Glomerular visceral epithelial cell (primary cell): ENCODE data around the gene NINJ2.
A peak's percentile ranks its signal among the peaks of the same experiment; 100 is the strongest.
"Not testable (repeated sequence)": the region's sequence is repeated elsewhere in the genome, so short reads cannot be mapped to it uniquely, and the experiment has no call there.

ENCODE experiments used
- DNase-seq: peaks from one replicate; pipeline ENCODE4 v3.0.0-alpha.2; 2016; ENCODE audit errors: extremely low spot score

Gene NINJ2

DNA sequence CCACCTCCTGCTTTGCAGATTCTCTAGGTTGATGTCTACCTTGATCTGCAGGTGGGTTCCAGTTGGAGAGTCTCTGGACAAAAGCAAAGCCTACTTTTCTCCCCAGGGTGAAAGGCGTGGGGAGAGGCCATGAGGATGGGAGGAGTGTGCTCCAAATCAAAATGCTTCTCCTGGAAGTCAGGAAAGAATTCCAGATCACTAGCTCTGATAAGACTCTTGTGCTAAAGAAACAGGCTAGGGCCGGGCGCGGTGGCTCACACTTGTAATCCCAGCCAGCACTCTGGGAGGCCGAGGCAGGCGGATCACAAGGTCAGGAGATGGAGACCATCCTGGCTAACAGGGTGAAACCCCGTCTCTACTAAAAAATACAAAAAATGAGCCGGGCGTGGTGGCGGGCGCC is 21.9 kb downstream of the NINJ2 start:
- DNase-seq = not testable (repeated sequence)

DNA sequence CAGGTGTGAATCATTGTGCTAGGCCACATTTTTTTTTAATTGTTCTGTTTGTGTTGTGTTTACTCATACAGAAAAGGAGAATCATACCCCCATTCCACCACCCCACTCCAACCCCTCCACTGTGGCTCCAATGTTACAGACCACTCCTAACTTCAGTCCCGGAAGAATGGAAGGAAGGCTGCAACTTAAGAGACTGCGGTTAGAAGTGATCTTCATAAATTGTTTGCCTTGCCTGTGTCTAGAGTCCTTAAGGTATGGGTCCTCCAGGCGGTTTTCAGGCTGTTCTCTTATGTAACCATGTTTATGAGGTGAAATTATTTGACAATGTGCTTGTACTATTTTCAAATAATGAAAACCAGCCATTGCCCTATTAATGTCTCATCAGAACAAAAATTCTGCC is 22.5 kb downstream of the NINJ2 start:
- no peak for DNase-seq

DNA sequence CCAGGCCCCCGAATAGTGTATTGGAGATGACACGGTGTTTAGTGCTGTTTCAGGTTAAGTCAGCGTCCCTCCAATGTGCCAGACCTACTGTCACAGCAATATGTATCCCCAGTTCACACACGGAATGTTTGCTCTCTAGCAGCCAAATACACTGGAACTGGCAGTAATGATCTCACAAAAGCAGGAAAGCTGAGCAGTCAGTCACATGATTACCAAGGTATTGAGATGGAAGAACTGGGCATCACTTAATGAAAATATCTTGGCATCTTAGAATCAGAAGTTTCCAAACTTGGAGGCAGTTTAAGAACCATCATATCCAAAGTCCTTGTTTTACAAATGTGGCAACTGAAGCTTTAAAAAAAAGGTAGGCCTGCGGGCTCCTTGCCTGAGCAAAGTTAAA is 23.3 kb downstream of the NINJ2 start:
- no peak for DNase-seq

DNA sequence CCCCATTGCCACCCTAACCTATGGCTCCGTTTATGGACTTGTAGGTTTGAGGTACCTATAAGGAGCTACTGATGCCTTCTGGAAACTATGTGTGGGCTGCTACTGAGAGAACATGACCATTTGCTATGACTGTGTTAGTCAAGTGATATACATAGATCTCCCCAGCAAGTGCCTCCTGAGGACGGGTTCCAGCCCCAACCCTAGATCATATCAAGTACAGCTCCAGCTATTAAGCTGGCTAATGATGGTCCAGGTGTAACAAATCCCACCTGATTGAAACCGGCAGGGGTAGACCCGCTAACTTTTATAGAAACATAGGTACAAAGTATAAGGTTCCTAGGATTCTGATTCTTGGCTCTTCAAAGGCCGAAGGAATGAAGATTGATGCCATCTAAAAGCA is 23.7 kb downstream of the NINJ2 start:
- no peak for DNase-seq

GRCh38 chr12:638953-639557 is 24.2 kb downstream of the NINJ2 start:
- DNase-seq = no peak

DNA sequence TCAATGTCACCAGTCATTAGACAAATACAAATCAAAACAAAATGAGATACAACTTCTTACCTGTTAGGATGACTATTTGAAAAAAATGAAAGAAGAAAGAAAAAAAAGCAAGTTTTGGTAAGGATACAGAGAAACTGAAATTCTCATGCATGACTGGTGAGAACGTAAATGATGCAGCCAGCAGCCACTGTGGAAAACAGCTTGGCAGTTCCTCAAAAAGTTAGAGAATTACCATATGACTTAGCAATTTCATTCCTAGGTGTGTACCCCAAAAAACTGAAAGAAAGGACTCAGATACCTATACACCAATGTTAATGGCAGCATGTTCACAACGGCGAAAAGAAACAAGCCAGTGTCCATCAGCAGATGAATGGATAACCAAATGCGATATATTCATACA is 26.6 kb downstream of the NINJ2 start:
- DNase-seq = no peak

DNA sequence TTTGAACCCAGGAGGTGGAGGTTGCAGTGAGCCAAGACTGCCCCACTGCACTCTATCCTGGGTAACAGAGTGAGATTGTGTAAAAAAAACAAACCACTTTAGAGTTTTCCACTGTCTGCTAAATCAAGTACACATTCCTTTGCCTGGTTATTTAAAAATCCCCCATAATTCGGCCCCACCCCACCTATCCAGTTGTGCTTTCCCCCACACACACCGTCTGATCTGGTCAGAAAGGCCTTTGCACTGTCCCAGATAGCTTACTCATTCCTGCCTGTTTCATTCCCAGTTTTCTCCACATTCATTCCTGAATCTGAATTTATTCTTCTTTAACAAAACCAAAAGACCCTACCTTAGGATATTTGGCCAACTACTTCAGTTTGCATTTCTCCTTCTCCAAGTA is 29.5 kb downstream of the NINJ2 start:
- no peak for DNase-seq

- DNase-seq = peak; percentile 77
Observed at GRCh38 chr12:632102-632696, 31.0 kb downstream of the NINJ2 start.

DNA sequence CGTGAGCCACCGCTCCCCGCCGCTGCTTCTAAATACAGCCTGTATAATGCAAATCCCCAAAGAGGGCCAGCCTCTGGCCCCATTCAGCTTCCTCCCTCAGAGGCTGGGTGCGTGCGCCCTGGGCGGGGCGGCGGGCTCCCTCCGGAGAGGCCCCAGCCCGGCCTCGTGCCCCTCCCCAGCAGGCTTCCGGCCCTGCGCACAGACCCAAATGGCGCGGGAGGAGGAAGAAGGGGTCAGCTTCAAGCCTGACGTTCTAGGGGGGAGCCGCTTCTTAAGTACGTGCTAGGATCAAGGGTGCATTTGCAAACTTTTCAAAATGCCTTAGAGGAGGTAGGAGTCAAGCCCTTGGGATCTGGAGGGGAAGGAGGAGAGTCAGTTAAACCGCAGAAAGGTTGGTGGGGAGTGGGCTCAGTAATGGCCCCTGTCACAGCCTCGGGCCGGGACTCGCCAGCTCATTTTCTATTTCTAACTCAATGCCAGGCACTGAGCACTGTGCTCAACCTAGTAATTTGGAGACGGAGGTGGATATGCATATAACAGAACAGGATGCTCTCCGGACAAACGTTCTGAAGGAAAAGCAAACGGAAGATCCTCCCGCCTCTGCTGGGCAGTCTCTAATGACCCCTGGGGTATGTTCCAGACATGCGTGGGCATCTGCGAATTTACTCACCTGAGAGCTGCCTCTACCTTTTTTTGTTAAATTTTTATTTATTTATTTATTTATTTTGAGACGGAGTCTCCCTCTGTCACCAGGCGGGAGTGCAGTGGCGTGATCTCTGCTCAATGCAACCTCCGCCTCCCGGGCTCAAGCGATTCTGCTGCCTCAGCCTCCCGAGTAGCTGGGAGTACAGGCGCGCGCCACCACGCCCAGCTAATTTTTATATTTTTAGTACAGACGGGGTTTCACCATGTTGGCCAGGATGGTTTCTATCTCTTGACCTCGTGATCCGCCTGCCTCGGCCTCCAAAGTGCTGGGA is 32.3 kb downstream of the NINJ2 start:
- DNase-seq = no peak

DNA sequence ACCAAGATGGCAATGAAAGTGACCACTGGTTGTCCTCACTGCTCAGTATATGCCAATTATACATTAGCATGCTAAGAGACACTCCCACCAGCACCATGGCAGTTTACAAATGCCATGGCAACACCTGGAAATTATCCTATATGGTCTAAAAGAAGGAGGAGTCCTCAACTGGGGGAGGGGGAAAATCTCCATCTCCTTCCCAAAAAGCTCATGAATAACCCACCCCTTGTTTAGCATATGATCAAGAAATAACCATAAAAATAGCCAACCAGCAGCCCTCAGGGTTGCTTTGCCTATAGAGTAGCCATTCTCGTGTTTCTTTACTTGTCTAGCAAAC is 34.5 kb downstream of the NINJ2 start:
- DNase-seq = not testable (repeated sequence)

DNA sequence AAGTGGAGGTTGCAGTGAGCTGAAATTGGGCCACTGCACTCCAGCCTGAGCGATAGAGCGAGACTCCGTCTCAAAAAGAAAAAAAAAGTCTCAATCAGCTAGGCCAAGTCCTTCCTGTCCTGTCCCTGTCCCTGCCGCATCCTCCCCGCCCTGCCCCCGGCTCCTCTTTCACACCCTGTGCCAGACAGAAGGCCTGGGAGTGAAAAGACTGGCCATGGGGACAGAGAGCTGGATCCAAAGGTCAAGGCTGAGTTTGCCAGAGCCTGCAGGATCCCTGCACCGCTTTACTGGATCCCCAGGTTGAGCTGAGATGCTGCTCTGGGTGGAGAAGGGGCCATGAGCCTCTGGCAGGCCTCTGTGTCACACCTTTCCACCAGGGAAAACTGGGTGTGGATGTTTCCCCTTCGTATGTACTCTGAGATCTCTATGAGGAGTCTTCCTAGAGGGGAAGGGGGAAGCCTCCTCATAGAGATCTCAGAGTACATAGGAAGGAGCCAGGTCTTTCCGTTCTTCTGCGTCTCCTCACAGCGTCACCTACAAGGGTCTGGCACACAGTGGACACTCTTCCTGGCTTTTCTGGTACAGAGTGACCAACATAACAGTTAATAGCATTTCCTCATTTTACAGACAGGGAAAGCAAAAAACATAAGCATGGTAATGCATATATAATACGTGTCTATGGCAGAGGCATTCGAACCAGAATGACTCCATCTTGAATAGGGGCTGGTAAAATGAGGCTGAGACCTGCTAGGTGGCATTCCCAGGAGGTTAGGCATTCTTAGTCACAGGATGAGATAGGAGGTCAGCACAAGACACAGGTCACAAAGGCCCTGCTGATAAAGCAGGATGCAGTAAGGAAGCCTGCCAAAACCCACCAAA is 35.1 kb downstream of the NINJ2 start:
- DNase-seq = no peak

DNA sequence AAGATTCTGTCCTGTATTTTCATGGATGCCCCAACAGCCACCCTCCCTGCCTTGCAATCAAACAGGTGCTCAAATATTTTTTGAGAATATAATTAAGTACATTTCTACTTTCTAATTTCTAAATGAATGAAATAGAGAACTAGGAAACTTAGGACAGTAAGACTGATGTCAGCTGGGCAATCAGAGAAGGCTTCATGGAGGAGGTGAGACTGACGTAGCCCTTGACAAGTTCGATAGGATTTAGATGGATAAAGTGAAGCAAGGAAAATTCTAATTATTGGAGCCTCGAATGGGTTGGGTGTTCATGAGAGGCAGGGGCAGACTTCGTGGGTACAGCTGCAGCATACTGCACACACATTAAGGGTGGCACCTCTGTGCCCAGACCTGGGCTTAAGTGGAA is 36.0 kb downstream of the NINJ2 start:
- no peak for DNase-seq

- DNase-seq = no peak
Observed at GRCh38 chr12:625998-626397, 37.2 kb downstream of the NINJ2 start.

GRCh38 chr12:623865-624372 is 39.3 kb downstream of the NINJ2 start:
- no peak for DNase-seq

- no peak for DNase-seq
Observed at GRCh38 chr12:623172-623864, 39.9 kb downstream of the NINJ2 start.

GRCh38 chr12:622416-622815 is 40.8 kb downstream of the NINJ2 start:
- no peak for DNase-seq

DNA sequence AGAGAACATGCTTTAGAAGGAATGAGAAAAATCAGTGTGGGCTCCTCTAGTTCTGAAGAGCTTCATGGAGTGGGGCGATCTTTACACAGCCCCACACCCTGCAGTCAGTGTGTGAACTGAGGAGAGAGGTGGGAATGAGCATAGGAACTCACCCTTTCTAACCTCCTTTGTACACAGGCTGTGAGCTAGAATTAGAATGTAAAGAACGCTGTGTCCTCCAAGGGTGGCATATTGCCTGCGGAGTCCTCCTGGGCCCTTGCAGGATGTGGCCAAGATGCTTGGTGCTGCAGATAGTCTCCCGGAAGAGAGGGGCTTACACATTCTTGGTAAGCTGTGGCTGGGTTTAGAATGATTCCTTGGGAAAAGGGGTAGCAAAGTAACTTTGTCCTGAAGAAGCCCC is 43.9 kb downstream of the NINJ2 start:
- no peak for DNase-seq

GRCh38 chr12:618605-619004 is 44.6 kb downstream of the NINJ2 start:
- no peak for DNase-seq

DNA sequence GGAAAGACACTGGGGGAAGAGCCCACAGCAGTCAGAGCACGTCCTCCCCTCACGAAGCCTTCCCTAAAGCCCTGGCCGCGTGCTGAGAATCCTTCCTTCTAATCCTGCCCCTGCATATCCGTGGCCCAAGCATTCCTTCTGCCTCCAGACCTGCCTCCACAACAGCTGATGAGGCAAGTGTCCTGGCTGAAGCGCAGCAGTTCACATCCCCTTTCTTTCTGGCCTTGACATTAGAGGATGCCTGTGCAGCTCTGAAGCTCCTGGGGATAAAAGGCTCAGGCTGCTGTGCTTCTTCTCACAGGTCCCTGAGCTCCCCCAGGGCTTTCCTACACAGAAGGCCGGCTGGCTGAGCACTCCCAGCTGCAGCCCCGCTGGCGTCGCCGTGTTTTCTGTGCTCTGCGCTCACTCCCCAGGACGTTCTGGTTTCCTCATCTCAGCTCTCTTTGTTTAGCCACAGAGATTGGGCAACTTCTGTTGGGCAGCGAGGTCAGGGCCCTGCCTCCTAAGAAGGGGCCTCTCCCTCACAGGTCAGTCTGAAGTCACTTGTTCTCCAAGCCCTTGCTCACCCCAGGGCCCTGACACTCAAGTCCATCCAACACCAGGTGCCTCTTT is 45.8 kb downstream of the NINJ2 start:
- no peak for DNase-seq

GRCh38 chr12:615620-616019 is 47.6 kb downstream of the NINJ2 start:
- no peak for DNase-seq
